ENCODE data around the gene RHOT2. TPM values are rescaled to one million over a fixed set of nuclear protein-coding genes. Genes with fewer than 3 reads are reported as not detected.

The RHOT2 gene
- total and polyA plus RNA-seq, 9 of the 15 experiments (the other 6 are each of a cell fraction or from before 2014, with no cell fraction given): 5.0 to 373 (median 112) TPM

- Histone ChIP-seq H3K79me2 (ENCODE audit: control insufficient read depth, insufficient read depth, low read length) (peaks cover 38% of the 10 kb centered on the region), H2AFZ (ENCODE audit: low read depth, low read length) (peak overlapping the region; percentile 97), H3K9me1 (ENCODE audit: control insufficient read depth, insufficient read depth, low read length) (no peaks in the 10 kb centered on the region), H3K4me1 (replicated peaks in 1 of 2; ENCODE audit: control insufficient read depth in 2 of 2, insufficient read depth in 2 of 2, low read length in 2 of 2) (peaks cover 14 to 87% of the 10 kb centered on the region in 2 experiments; a peak in 4 of 5 replicates), H3K9me3 (replicated peaks; ENCODE audit: control insufficient read depth, insufficient read depth, low read depth, low read length) (no peaks in the 10 kb centered on the region), H3K4me3 (peak overlapping the region; percentile 87), H3K27me3 (ENCODE audit: control insufficient read depth in 2 of 2, insufficient read depth in 2 of 2, low read length in 2 of 2) (no peaks in the 10 kb centered on the region), H3K27ac (ENCODE audit: extremely low read depth, low read depth, low read length) (peak overlapping the region; percentile 93), H3K4me2 (ENCODE audit: insufficient read depth, low read length) (peak overlapping the region; percentile 92), H4K20me1 (replicated peaks; ENCODE audit: control insufficient read depth, insufficient read depth, low read length) (no peaks in the 10 kb centered on the region), H3K36me3 (ENCODE audit: control insufficient read depth, insufficient read depth, low read length) (peaks cover 25% of the 10 kb centered on the region; the same call in 1 of the 3 replicates), H3K9ac (ENCODE audit: insufficient read depth in 1 of 2, low read depth in 2 of 2, low read length in 2 of 2) (peak overlapping the region; percentile 87 to 99)
- intact Hi-C loops (cut with micrococcal nuclease) (loop anchor here (2.0 to 5.0 kb wide), 2 partner anchors 15 to 40 kb away; partner anchors contain the start of gene RHBDL1), in situ Hi-C loops (cut with MboI) (no loop called here)
- no TSS peak for BruUV-seq (replicated peaks)
- WGBS (ENCODE audit: insufficient coverage, low coverage, missing lambda C conversion rate): 15% methylated on average over 28 of the region's 53 CpGs
- ChIA-PET POLR2A (interaction anchor here (0.7 to 2.2 kb wide), 5 partner anchors 13 to 634 kb away, joined by 3 to 8 read pairs (median 5); no protein-coding TSS in a partner anchor), CTCF (ENCODE audit: low intra/inter-chr PET ratio) (no interaction called here)
- ATAC-seq: peak; percentile 58; the same call in 2 of the 3 replicates
- FAIRE-seq: peak; percentile 80
- DNase-seq (ENCODE audit: extremely low read depth in 1 of 4, low spot score in 3 of 4): peak; percentile 89 to 100 (median 97)
- TF ChIP-seq E2F6 (IDR thresholded peaks at IDR 0.05; ENCODE audit: borderline replicate concordance in 1 of 2, extremely low read depth in 1 of 2, insufficient read depth in 1 of 2, insufficient read length in 1 of 2, low read depth in 1 of 2, low read length in 1 of 2, poor library complexity in 1 of 2, severe bottlenecking in 1 of 2): peak in 1 of 2 experiments; percentile 34
- TF ChIP-seq MAZ (CRISPR knock-in tag; conservative IDR thresholded peaks at IDR 0.05 in 1 of 2, IDR thresholded peaks at IDR 0.05 in 1 of 2): 0 out of 4 replicates have a peak, but pooled peaks of 1 of the 2 experiments have one; percentile 2
- TF ChIP-seq EGR1 (conservative IDR thresholded peaks at IDR 0.05): peak; percentile 74
- no peak for TF ChIP-seq BDP1 (IDR thresholded peaks at IDR 0.05; ENCODE audit: insufficient read depth, insufficient read length)
- 0 out of 2 replicates have a peak, but pooled peaks have one; percentile 7 for TF ChIP-seq CBFA2T2 (conservative IDR thresholded peaks at IDR 0.05)
- TF ChIP-seq TOE1 (IDR thresholded peaks at IDR 0.05; ENCODE audit: borderline replicate concordance): 0 out of 2 replicates have a peak, but pooled peaks have one; percentile 61
- no peak for TF ChIP-seq TOE1 (CRISPR knock-in tag; IDR thresholded peaks at IDR 0.05; ENCODE audit: borderline replicate concordance, low read depth)
- TF ChIP-seq MNT (conservative IDR thresholded peaks at IDR 0.05): peak in 1 of 2 experiments; percentile 28; a peak in 1 of 4 replicates
- TF ChIP-seq FOXA3 (CRISPR knock-in tag; conservative IDR thresholded peaks at IDR 0.05 in 1 of 2, IDR thresholded peaks at IDR 0.05 in 1 of 2): 0 out of 4 replicates have a peak, but pooled peaks of 1 of the 2 experiments have one; percentile 49
- TF ChIP-seq NRF1 (conservative IDR thresholded peaks at IDR 0.05 in 1 of 2, IDR thresholded peaks at IDR 0.05 in 1 of 2): peak; percentile 63 to 66
- no peak for TF ChIP-seq ATF2 (CRISPR knock-in tag; IDR thresholded peaks at IDR 0.05)
- 0 out of 2 replicates have a peak, but pooled peaks have one; percentile 8 for TF ChIP-seq MYNN (IDR thresholded peaks at IDR 0.05)
- TF ChIP-seq MYNN (CRISPR knock-in tag; IDR thresholded peaks at IDR 0.05): no peak
- TF ChIP-seq BHLHE40 (IDR thresholded peaks at IDR 0.05; ENCODE audit: low read length): peak; percentile 47; the same call in 1 of the 2 replicates
Observed at GRCh38 chr16:637081-638018, 30.6 kb upstream of the RHOT2 start.

All from K562 (cell line).